Measurements from ENCODE around the gene SKI. TPM values are rescaled to one million over a fixed set of nuclear protein-coding genes. Genes with fewer than 3 reads are reported as not detected.

Gene SKI
- 10 to 100 TPM; 43.8 to 45.2 (median 44.7) TPM for total RNA-seq

GRCh38 chr1:2228157-2228594 is at the start of gene SKI:
TSS of gene SKI (plus strand) at chr1:2228319. CDS start at chr1:2228767, 448 bp downstream.
- Mint-ChIP-seq H3K27me3 (ENCODE audit: low read depth) (no peaks in the 10 kb centered on the region), H3K4me3 (peak within 1 kb of the TSS; percentile 95), H3K4me1 (ENCODE audit: low read depth) (peaks cover 28% of the 10 kb centered on the region), H3K36me3 (ENCODE audit: insufficient read depth) (no peaks in the 10 kb centered on the region), H3K9me3 (no peaks in the 10 kb centered on the region)
- DNase-seq, result no peak
- ATAC-seq, result no peak

GRCh38 chr1:2178875-2179274 is 49.2 kb upstream of the SKI start:
- H3K36me3 Mint-ChIP-seq (ENCODE audit: insufficient read depth), result peaks cover 8% of the 10 kb centered on the region
- no peaks in the 10 kb centered on the region for H3K27me3 Mint-ChIP-seq (ENCODE audit: low read depth)
- DNase-seq (no peak), ATAC-seq (no peak)
- H3K9me3 Mint-ChIP-seq, result no peaks in the 10 kb centered on the region
- H3K4me3 Mint-ChIP-seq, result no peak overlapping the region
- peaks cover 4% of the 10 kb centered on the region for H3K4me1 Mint-ChIP-seq (ENCODE audit: low read depth)

GRCh38 chr1:2179283-2180013 is 48.7 kb upstream of the SKI start:
- H3K9me3 Mint-ChIP-seq, result no peaks in the 10 kb centered on the region
- ATAC-seq (no peak), DNase-seq (no peak)
- no peak overlapping the region for H3K4me3 Mint-ChIP-seq
- peaks cover 11% of the 10 kb centered on the region for H3K36me3 Mint-ChIP-seq (ENCODE audit: insufficient read depth)
- H3K4me1 Mint-ChIP-seq (ENCODE audit: low read depth), result peaks cover 2% of the 10 kb centered on the region
- no peaks in the 10 kb centered on the region for H3K27me3 Mint-ChIP-seq (ENCODE audit: low read depth)

GRCh38 chr1:2180297-2181245 is 47.5 kb upstream of the SKI start:
- ATAC-seq, result no peak
- no peak for DNase-seq
- Mint-ChIP-seq H3K9me3 (no peaks in the 10 kb centered on the region), H3K4me3 (no peak overlapping the region), H3K36me3 (ENCODE audit: insufficient read depth) (peaks cover 13% of the 10 kb centered on the region), H3K4me1 (ENCODE audit: low read depth) (no peaks in the 10 kb centered on the region), H3K27me3 (ENCODE audit: low read depth) (no peaks in the 10 kb centered on the region)

- Mint-ChIP-seq H3K4me3 (no peak overlapping the region), H3K4me1 (ENCODE audit: low read depth) (no peaks in the 10 kb centered on the region), H3K27me3 (ENCODE audit: low read depth) (no peaks in the 10 kb centered on the region), H3K36me3 (ENCODE audit: insufficient read depth) (peaks cover 10% of the 10 kb centered on the region), H3K9me3 (no peaks in the 10 kb centered on the region)
- DNase-seq (no peak), ATAC-seq (no peak)
Observed at GRCh38 chr1:2181271-2181670, 46.8 kb upstream of the SKI start.

- H3K9me3 Mint-ChIP-seq, result no peaks in the 10 kb centered on the region
- DNase-seq (no peak), ATAC-seq (no peak)
- no peaks in the 10 kb centered on the region for H3K4me1 Mint-ChIP-seq (ENCODE audit: low read depth)
- H3K27me3 Mint-ChIP-seq (ENCODE audit: low read depth), result no peaks in the 10 kb centered on the region
- H3K36me3 Mint-ChIP-seq (ENCODE audit: insufficient read depth), result peaks cover 9% of the 10 kb centered on the region
- no peak overlapping the region for H3K4me3 Mint-ChIP-seq
Observed at GRCh38 chr1:2181752-2182151, 46.4 kb upstream of the SKI start.

- DNase-seq, result no peak
- Mint-ChIP-seq H3K4me1 (ENCODE audit: low read depth) (no peaks in the 10 kb centered on the region), H3K36me3 (ENCODE audit: insufficient read depth) (peaks cover 9% of the 10 kb centered on the region), H3K27me3 (ENCODE audit: low read depth) (no peaks in the 10 kb centered on the region), H3K9me3 (no peaks in the 10 kb centered on the region), H3K4me3 (no peak overlapping the region)
- ATAC-seq, result no peak
Observed at GRCh38 chr1:2182376-2182775, 45.7 kb upstream of the SKI start.

- ATAC-seq (no peak), DNase-seq (no peak)
- Mint-ChIP-seq H3K4me3 (no peak overlapping the region), H3K4me1 (ENCODE audit: low read depth) (no peaks in the 10 kb centered on the region), H3K36me3 (ENCODE audit: insufficient read depth) (peaks cover 9% of the 10 kb centered on the region), H3K27me3 (ENCODE audit: low read depth) (no peaks in the 10 kb centered on the region), H3K9me3 (no peaks in the 10 kb centered on the region)
Observed at GRCh38 chr1:2183937-2184334, 44.2 kb upstream of the SKI start.

GRCh38 chr1:2184531-2184930 is 43.6 kb upstream of the SKI start:
- ATAC-seq (no peak), DNase-seq (no peak)
- Mint-ChIP-seq H3K4me1 (ENCODE audit: low read depth) (peaks cover 2% of the 10 kb centered on the region), H3K27me3 (ENCODE audit: low read depth) (no peaks in the 10 kb centered on the region), H3K9me3 (no peaks in the 10 kb centered on the region), H3K36me3 (ENCODE audit: insufficient read depth) (peaks cover 9% of the 10 kb centered on the region), H3K4me3 (no peak overlapping the region)

- Mint-ChIP-seq H3K36me3 (ENCODE audit: insufficient read depth) (peaks cover 9% of the 10 kb centered on the region), H3K27me3 (ENCODE audit: low read depth) (no peaks in the 10 kb centered on the region), H3K9me3 (no peaks in the 10 kb centered on the region), H3K4me1 (ENCODE audit: low read depth) (peaks cover 4% of the 10 kb centered on the region), H3K4me3 (no peak overlapping the region)
- no peak for ATAC-seq
- no peak for DNase-seq
Observed at GRCh38 chr1:2184934-2185333, 43.2 kb upstream of the SKI start.

- no peak for DNase-seq
- peaks cover 9% of the 10 kb centered on the region for H3K36me3 Mint-ChIP-seq (ENCODE audit: insufficient read depth)
- H3K4me1 Mint-ChIP-seq (ENCODE audit: low read depth), result peaks cover 11% of the 10 kb centered on the region
- no peak overlapping the region for H3K4me3 Mint-ChIP-seq
- no peaks in the 10 kb centered on the region for H3K9me3 Mint-ChIP-seq
- ATAC-seq, result no peak
- H3K27me3 Mint-ChIP-seq (ENCODE audit: low read depth), result no peaks in the 10 kb centered on the region
Observed at GRCh38 chr1:2185880-2186855, 42.0 kb upstream of the SKI start.

- ATAC-seq (no peak), DNase-seq (no peak)
- Mint-ChIP-seq H3K4me3 (no peak overlapping the region), H3K27me3 (ENCODE audit: low read depth) (no peaks in the 10 kb centered on the region), H3K9me3 (no peaks in the 10 kb centered on the region), H3K36me3 (ENCODE audit: insufficient read depth) (peaks cover 9% of the 10 kb centered on the region), H3K4me1 (ENCODE audit: low read depth) (peaks cover 14% of the 10 kb centered on the region)
Observed at GRCh38 chr1:2186901-2187300, 41.2 kb upstream of the SKI start.

- H3K4me3 Mint-ChIP-seq, result no peak overlapping the region
- H3K27me3 Mint-ChIP-seq (ENCODE audit: low read depth), result no peaks in the 10 kb centered on the region
- no peaks in the 10 kb centered on the region for H3K9me3 Mint-ChIP-seq
- no peak for DNase-seq
- peaks cover 16% of the 10 kb centered on the region for H3K4me1 Mint-ChIP-seq (ENCODE audit: low read depth)
- ATAC-seq, result no peak
- H3K36me3 Mint-ChIP-seq (ENCODE audit: insufficient read depth), result peaks cover 8% of the 10 kb centered on the region
Observed at GRCh38 chr1:2187619-2188018, 40.5 kb upstream of the SKI start.

GRCh38 chr1:2188336-2188735 is 39.8 kb upstream of the SKI start:
- ATAC-seq, result no peak
- H3K4me1 Mint-ChIP-seq (ENCODE audit: low read depth), result peaks cover 18% of the 10 kb centered on the region
- no peaks in the 10 kb centered on the region for H3K27me3 Mint-ChIP-seq (ENCODE audit: low read depth)
- peaks cover 7% of the 10 kb centered on the region for H3K36me3 Mint-ChIP-seq (ENCODE audit: insufficient read depth)
- no peak overlapping the region for H3K4me3 Mint-ChIP-seq
- H3K9me3 Mint-ChIP-seq, result no peaks in the 10 kb centered on the region
- DNase-seq, result no peak
